Measurements from ENCODE around the gene NPS. TPM values are rescaled to one million over a fixed set of nuclear protein-coding genes. Genes with fewer than 3 reads are reported as not detected.

NPS gene
- total RNA-seq, 3 donors from 2014 or later (not counting 1 experiment from before 2014, with no cell fraction given) = not detected

- H3K27ac Mint-ChIP-seq = no peak overlapping the region
- no peaks in the 10 kb centered on the region for H3K9me3 Mint-ChIP-seq
- no peak for TF ChIP-seq CTCF (IDR thresholded peaks at IDR 0.05)
- no peaks in the 10 kb centered on the region for H3K4me1 Mint-ChIP-seq
- DNase-seq (no peak), ATAC-seq (no peak)
- intact Hi-C loops (cut with micrococcal nuclease) = no loop called here
- H3K27me3 ChIP-seq (ENCODE audit: control insufficient read depth, insufficient read depth, low read length) = no peaks in the 10 kb centered on the region
- H3K36me3 Mint-ChIP-seq = no peaks in the 10 kb centered on the region
- peaks cover 13 to 41% of the 10 kb centered on the region in 2 donors for H3K27me3 Mint-ChIP-seq (ENCODE audit: low read depth in 2 of 2)
- H3K4me3 ChIP-seq (ENCODE audit: low read length) = no peak overlapping the region
- no peak overlapping the region for H3K27ac ChIP-seq (ENCODE audit: low read length)
- no peaks in the 10 kb centered on the region for H3K9me3 ChIP-seq (ENCODE audit: control insufficient read depth, insufficient read depth, low read length)
- H3K36me3 ChIP-seq (ENCODE audit: control insufficient read depth, insufficient read depth, low read length) = no peaks in the 10 kb centered on the region
- no peak overlapping the region for H3K4me3 Mint-ChIP-seq
- 93% methylated on average over 2 of the region's 4 CpGs for WGBS (ENCODE audit: insufficient coverage)
- no peaks in the 10 kb centered on the region for H3K4me1 ChIP-seq (ENCODE audit: control insufficient read depth, insufficient read depth, low read length)
Measured at GRCh38 chr10:127552446-127552845, 3.3 kb downstream of the NPS start.

GRCh38 chr10:127553417-127553816 lies 4.3 kb downstream of the NPS start:
- DNase-seq (no peak), ATAC-seq (no peak)
- 89% methylated on average over 7 of the region's 7 CpGs for WGBS (ENCODE audit: insufficient coverage)
- no peaks in the 10 kb centered on the region for H3K4me1 Mint-ChIP-seq
- Histone ChIP-seq H3K4me3 (ENCODE audit: low read length) (no peak overlapping the region), H3K4me1 (ENCODE audit: control insufficient read depth, insufficient read depth, low read length) (no peaks in the 10 kb centered on the region), H3K9me3 (ENCODE audit: control insufficient read depth, insufficient read depth, low read length) (no peaks in the 10 kb centered on the region), H3K27me3 (ENCODE audit: control insufficient read depth, insufficient read depth, low read length) (no peaks in the 10 kb centered on the region), H3K36me3 (ENCODE audit: control insufficient read depth, insufficient read depth, low read length) (no peaks in the 10 kb centered on the region), H3K27ac (ENCODE audit: low read length) (no peak overlapping the region)
- H3K4me3 Mint-ChIP-seq = no peak overlapping the region
- intact Hi-C loops (cut with micrococcal nuclease) = no loop called here
- no peak for TF ChIP-seq CTCF (IDR thresholded peaks at IDR 0.05)
- no peaks in the 10 kb centered on the region for H3K9me3 Mint-ChIP-seq
- H3K27ac Mint-ChIP-seq = no peak overlapping the region
- H3K36me3 Mint-ChIP-seq = no peaks in the 10 kb centered on the region
- H3K27me3 Mint-ChIP-seq (ENCODE audit: low read depth in 2 of 2) = peaks cover 17 to 46% of the 10 kb centered on the region in 2 donors

- WGBS (ENCODE audit: insufficient coverage) = 14% methylated on average over 9 of the region's 11 CpGs
- no peaks in the 10 kb centered on the region for H3K4me1 ChIP-seq (ENCODE audit: control insufficient read depth, insufficient read depth, low read length)
- no peaks in the 10 kb centered on the region for H3K9me3 Mint-ChIP-seq
- H3K27me3 Mint-ChIP-seq (ENCODE audit: low read depth in 2 of 2) = peaks cover 18 to 42% of the 10 kb centered on the region in 2 donors
- no peak overlapping the region for H3K27ac ChIP-seq (ENCODE audit: low read length)
- ATAC-seq = no peak
- H3K36me3 ChIP-seq (ENCODE audit: control insufficient read depth, insufficient read depth, low read length) = no peaks in the 10 kb centered on the region
- no peaks in the 10 kb centered on the region for H3K9me3 ChIP-seq (ENCODE audit: control insufficient read depth, insufficient read depth, low read length)
- DNase-seq = no peak
- no peak overlapping the region for H3K4me3 Mint-ChIP-seq
- TF ChIP-seq CTCF (IDR thresholded peaks at IDR 0.05) = no peak
- no peak overlapping the region for H3K4me3 ChIP-seq (ENCODE audit: low read length)
- H3K4me1 Mint-ChIP-seq = no peaks in the 10 kb centered on the region
- H3K27ac Mint-ChIP-seq = no peak overlapping the region
- H3K36me3 Mint-ChIP-seq = no peaks in the 10 kb centered on the region
- H3K27me3 ChIP-seq (ENCODE audit: control insufficient read depth, insufficient read depth, low read length) = no peaks in the 10 kb centered on the region
- intact Hi-C loops (cut with micrococcal nuclease) = no loop called here
Measured at GRCh38 chr10:127556916-127557315, 7.8 kb downstream of the NPS start.

- Mint-ChIP-seq H3K4me3 (no peak overlapping the region), H3K4me1 (no peaks in the 10 kb centered on the region), H3K36me3 (no peaks in the 10 kb centered on the region), H3K9me3 (no peaks in the 10 kb centered on the region), H3K27ac (no peak overlapping the region), H3K27me3 (ENCODE audit: low read depth in 2 of 2) (peaks cover 22 to 34% of the 10 kb centered on the region in 2 donors)
- DNase-seq = no peak
- no peaks in the 10 kb centered on the region for H3K36me3 ChIP-seq (ENCODE audit: control insufficient read depth, insufficient read depth, low read length)
- H3K9me3 ChIP-seq (ENCODE audit: control insufficient read depth, insufficient read depth, low read length) = no peaks in the 10 kb centered on the region
- no peak overlapping the region for H3K27ac ChIP-seq (ENCODE audit: low read length)
- no peak for ATAC-seq
- 82% methylated on average over 8 of the region's 8 CpGs for WGBS (ENCODE audit: insufficient coverage)
- no peaks in the 10 kb centered on the region for H3K4me1 ChIP-seq (ENCODE audit: control insufficient read depth, insufficient read depth, low read length)
- TF ChIP-seq CTCF (IDR thresholded peaks at IDR 0.05) = no peak
- H3K4me3 ChIP-seq (ENCODE audit: low read length) = no peak overlapping the region
- H3K27me3 ChIP-seq (ENCODE audit: control insufficient read depth, insufficient read depth, low read length) = no peaks in the 10 kb centered on the region
- intact Hi-C loops (cut with micrococcal nuclease) = loop anchor here (10.0 kb wide), 1 partner anchor 293 kb away; no protein-coding TSS in a partner anchor
Measured at GRCh38 chr10:127561647-127562046, 12.5 kb downstream of the NPS start.

All from natural killer cell (primary cell).